Measurements from ENCODE around the gene RPA1. TPM values are rescaled to one million over a fixed set of nuclear protein-coding genes. Genes with fewer than 3 reads are reported as not detected.
"Not testable (repeated sequence)": the region's sequence is repeated elsewhere in the genome, so short reads cannot be mapped to it uniquely, and the experiment has no call there.

RPA1 gene
- total RNA-seq (10 to 100 TPM; 67.4 to 81.4 TPM), total RNA-seq (38.9 to 61.0 reads per million in 2 donors)

DNA sequence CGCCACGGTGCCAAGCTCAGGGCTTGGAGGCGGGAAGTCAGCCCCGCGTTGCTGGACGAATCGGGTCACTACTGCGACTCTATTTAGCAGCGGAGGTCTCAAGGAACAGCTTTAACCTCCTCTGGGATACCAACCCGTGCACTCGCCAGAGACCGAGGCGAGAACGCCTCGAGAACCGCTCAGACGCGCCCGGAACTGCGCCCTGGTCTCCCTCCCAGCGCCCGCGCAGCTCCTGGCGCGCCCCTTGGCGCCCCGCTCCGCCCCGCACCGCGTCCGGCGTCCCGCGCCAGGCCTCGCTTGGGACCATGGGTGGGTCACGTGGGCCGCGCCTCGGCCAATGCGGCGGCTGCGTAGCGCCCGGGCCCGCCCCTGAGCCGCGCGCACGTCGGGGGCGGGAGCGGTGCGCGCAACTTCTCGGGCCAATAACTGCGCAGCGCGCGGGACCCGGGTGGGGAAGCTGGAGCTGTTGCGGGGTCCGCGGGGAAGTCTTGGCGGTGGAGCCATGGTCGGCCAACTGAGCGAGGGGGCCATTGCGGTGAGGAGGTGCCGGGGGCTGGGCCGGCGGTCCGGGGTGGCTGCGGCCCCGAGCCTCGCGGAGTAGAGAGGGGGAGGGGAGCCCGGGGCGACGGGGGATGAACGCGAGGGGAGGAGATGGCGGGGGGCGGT, at the start of gene RPA1, which contains the start of gene SMYD4:
TSS of gene RPA1 (plus strand) at position 414 of the 666 bp plus-strand sequence. CDS start at position 503, 89 bp downstream.
TSS of gene SMYD4 (minus strand) at position 311 of the 666 bp plus-strand sequence. CDS start 1,908 bp downstream, outside the sequence.
- H3K27ac Mint-ChIP-seq = peak within 1 kb of the TSS; percentile 97
- no peaks in the 10 kb centered on the region for H3K9me3 ChIP-seq (ENCODE audit: control insufficient read depth, low read length, poor library complexity, severe bottlenecking)
- no peaks in the 10 kb centered on the region for H3K36me3 Mint-ChIP-seq (ENCODE audit: low read depth)
- H3K4me3 Mint-ChIP-seq = peak within 1 kb of the TSS; percentile 98
- H3K27me3 Mint-ChIP-seq = no peaks in the 10 kb centered on the region
- peak; percentile 99 for ATAC-seq
- peak; percentile 81 to 90 (median 87) for DNase-seq
- H3K4me1 Mint-ChIP-seq = peaks cover 41% of the 10 kb centered on the region

DNA sequence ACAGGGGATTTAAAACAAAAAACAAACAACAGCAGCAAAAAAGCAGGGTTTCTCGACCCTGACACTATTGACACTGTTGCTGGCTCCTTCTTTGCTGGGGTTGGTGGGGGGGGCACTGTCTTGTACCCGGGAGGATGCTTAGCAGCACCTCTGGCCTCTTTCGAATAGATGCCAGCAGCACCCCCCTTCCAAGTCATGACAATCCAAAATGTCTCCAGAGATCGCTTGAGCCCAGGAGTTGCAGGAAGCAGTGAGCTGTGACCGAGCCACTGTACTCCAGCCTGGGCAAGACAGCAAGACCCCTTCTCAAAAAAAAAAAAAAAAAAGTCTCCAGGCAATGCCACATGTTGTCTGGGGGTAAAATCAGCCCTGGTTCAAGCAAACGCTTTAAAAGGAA, 47.6 kb upstream of the RPA1 start:
- ATAC-seq (no peak), DNase-seq (no peak)
- no peak overlapping the region for H3K4me3 Mint-ChIP-seq
- H3K9me3 ChIP-seq (ENCODE audit: control insufficient read depth, low read length, poor library complexity, severe bottlenecking) = no peaks in the 10 kb centered on the region
- no peaks in the 10 kb centered on the region for H3K36me3 Mint-ChIP-seq (ENCODE audit: low read depth)
- peaks cover 7% of the 10 kb centered on the region for H3K4me1 Mint-ChIP-seq
- H3K27me3 Mint-ChIP-seq = no peaks in the 10 kb centered on the region
- no peak overlapping the region for H3K27ac Mint-ChIP-seq

DNA sequence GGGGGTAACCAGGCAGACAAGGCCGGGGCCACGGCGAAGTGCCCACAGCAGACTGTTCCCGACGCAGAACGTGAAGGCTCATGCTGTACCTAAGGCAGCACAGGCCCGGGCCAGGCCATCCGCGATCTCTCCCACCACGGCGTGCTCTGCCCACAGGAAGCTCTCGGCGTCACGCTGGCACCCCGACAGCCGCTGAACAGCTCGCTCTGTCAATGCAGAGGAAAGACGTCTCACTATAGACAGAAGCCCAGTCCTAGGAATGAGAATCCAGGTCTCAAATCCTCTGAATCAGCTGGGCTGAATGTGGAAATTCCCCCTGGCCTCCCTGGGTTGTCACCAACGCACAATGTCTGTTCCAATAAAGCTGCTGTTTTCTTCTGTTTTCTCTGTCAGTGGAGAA, 46.5 kb upstream of the RPA1 start:
- H3K27ac Mint-ChIP-seq = peak overlapping the region; percentile 61
- DNase-seq (no peak), ATAC-seq (no peak)
- no peaks in the 10 kb centered on the region for H3K27me3 Mint-ChIP-seq
- H3K9me3 ChIP-seq (ENCODE audit: control insufficient read depth, low read length, poor library complexity, severe bottlenecking) = no peaks in the 10 kb centered on the region
- H3K4me1 Mint-ChIP-seq = peaks cover 7% of the 10 kb centered on the region
- no peaks in the 10 kb centered on the region for H3K36me3 Mint-ChIP-seq (ENCODE audit: low read depth)
- no peak overlapping the region for H3K4me3 Mint-ChIP-seq

DNA sequence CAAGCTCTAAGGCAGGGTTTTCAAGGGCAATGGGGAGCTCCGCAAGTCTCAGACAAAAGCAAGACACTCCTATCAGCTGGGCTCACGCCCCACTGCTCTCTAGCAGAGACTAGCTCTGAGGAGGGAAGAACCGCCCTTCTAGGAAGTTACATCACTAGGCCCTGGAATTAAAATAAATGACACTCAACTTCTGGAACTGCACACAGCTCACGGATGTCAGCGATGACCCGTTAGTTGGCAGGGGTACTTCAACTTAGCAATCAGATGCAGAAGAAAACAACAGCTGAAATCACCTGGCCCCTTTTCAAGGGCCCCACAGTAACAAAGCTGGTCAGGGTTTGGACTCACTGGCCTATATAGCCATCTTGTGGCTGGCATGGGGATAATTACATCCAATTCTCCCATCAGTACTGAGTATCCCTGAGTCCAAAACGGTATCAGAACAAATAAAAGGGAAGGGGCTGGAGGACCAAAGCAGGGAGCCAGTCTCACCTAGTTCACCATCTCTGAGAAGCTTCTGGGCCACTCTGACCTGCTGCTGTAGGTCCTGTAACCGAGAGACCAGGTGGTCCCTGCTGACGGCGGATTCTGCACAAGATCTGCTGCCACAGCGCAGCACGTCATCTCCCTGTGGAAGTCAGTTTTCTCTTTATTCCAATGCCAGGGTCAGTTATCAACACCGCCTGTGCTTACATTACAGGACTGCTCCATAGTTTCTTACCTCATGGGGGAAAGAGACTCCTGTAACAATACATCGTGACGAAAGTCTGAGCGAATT, 45.8 kb upstream of the RPA1 start:
- no peak overlapping the region for H3K4me3 Mint-ChIP-seq
- ATAC-seq = peak; percentile 67
- H3K36me3 Mint-ChIP-seq (ENCODE audit: low read depth) = no peaks in the 10 kb centered on the region
- H3K9me3 ChIP-seq (ENCODE audit: control insufficient read depth, low read length, poor library complexity, severe bottlenecking) = no peaks in the 10 kb centered on the region
- DNase-seq = no peak
- no peaks in the 10 kb centered on the region for H3K27me3 Mint-ChIP-seq
- peaks cover 7% of the 10 kb centered on the region for H3K4me1 Mint-ChIP-seq
- H3K27ac Mint-ChIP-seq = peak overlapping the region; percentile 61

DNA sequence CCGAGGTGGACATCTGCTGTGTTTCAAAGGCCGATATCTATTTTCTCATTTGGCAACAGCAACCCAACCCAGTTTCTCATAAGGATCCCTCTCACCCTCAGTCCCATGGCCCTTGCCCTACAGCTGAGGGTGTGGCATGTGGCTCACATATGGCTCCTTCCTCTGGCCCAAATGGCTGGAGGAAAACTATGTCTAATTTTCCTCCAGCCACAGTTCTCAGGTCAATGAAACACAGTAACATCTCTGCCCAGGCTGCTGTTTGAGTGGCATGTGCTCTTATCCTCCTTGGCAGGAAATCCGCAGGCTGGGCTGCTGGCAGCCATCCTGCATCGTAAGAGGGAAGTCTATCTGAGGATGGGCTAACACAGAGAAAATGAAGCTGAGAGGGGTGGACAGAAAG, 43.9 kb upstream of the RPA1 start:
- no peaks in the 10 kb centered on the region for H3K9me3 ChIP-seq (ENCODE audit: control insufficient read depth, low read length, poor library complexity, severe bottlenecking)
- Mint-ChIP-seq H3K27ac (peak overlapping the region; percentile 21), H3K4me1 (peaks cover 7% of the 10 kb centered on the region), H3K36me3 (ENCODE audit: low read depth) (no peaks in the 10 kb centered on the region), H3K4me3 (no peak overlapping the region), H3K27me3 (no peaks in the 10 kb centered on the region)
- no peak for ATAC-seq
- DNase-seq = no peak

DNA sequence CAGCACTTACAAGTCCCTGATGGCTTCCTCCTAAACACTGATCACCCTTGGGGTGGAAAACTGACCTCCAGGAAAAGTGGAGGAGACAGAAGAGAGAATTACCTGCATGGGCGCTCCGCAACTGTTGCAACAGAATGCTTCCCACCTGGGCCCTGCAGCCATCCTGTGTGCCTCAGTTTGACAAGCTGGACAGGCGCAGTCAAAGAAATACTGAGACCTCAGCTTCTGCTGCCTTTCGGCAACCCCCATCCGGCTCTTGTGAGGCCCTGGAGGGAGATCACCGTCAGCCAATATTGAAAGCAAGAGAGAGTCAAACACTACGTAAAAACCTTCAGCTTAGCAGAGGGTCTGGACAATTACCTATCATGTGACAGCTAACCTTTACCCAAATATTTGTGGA, 43.1 kb upstream of the RPA1 start:
- no peaks in the 10 kb centered on the region for H3K9me3 ChIP-seq (ENCODE audit: control insufficient read depth, low read length, poor library complexity, severe bottlenecking)
- Mint-ChIP-seq H3K36me3 (ENCODE audit: low read depth) (no peaks in the 10 kb centered on the region), H3K4me3 (no peak overlapping the region), H3K4me1 (peaks cover 7% of the 10 kb centered on the region), H3K27ac (no peak overlapping the region), H3K27me3 (no peaks in the 10 kb centered on the region)
- ATAC-seq = no peak
- DNase-seq = no peak

DNA sequence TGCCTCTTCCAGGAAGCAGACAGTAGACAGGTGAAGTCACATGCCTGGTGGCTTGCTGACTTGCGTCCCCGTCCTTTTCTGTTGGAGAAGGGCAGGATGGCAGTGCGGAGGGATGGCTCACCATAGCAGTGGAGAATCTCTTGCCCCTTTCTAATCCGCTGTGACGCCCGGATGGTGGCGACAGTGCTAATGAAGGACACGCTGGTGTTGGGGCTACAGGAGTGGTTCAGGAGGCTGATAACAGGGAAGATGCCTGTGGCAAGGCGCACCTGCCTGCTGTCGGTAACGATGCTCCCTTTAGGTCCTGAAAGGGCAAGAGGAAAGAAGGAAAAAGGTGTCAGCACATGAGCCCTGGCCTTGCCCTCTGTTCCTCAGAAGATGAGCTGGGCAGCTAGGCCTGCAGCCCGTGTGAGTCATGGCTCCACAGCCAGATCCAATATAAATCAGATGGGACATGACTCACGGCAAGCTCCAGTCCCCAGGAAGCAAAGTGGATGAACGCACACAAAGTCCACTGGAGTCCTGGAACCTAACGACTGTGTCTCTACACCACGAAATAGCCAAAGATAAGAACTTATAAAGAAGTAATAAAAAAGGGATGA, 42.4 kb upstream of the RPA1 start:
- Mint-ChIP-seq H3K4me1 (peaks cover 7% of the 10 kb centered on the region), H3K27me3 (no peaks in the 10 kb centered on the region), H3K27ac (no peak overlapping the region), H3K36me3 (ENCODE audit: low read depth) (no peaks in the 10 kb centered on the region), H3K4me3 (no peak overlapping the region)
- DNase-seq = no peak
- H3K9me3 ChIP-seq (ENCODE audit: control insufficient read depth, low read length, poor library complexity, severe bottlenecking) = no peaks in the 10 kb centered on the region
- no peak for ATAC-seq

DNA sequence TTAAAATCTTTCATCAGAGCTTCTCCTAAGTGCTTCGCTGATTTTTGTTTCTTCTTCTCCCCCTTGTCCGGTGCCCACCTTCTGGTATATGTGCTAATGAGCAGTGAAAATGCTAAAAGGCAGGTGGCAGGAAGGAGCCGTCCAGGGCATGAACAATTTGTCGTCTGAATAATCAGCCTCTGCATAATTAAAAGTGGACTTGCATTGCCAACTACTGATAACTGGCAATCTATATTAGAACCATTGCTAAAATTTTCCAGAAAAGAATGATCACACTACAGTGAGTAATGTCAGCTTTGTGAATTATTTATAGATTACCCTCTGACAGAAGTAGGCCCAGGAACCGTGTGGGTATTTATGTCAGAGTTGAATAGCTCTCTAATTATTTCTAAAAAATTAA, 39.9 kb upstream of the RPA1 start:
- Mint-ChIP-seq H3K27ac (no peak overlapping the region), H3K4me1 (peaks cover 3% of the 10 kb centered on the region), H3K27me3 (no peaks in the 10 kb centered on the region), H3K4me3 (no peak overlapping the region), H3K36me3 (ENCODE audit: low read depth) (no peaks in the 10 kb centered on the region)
- ATAC-seq (no peak), DNase-seq (no peak)
- H3K9me3 ChIP-seq (ENCODE audit: control insufficient read depth, low read length, poor library complexity, severe bottlenecking) = no peaks in the 10 kb centered on the region

DNA sequence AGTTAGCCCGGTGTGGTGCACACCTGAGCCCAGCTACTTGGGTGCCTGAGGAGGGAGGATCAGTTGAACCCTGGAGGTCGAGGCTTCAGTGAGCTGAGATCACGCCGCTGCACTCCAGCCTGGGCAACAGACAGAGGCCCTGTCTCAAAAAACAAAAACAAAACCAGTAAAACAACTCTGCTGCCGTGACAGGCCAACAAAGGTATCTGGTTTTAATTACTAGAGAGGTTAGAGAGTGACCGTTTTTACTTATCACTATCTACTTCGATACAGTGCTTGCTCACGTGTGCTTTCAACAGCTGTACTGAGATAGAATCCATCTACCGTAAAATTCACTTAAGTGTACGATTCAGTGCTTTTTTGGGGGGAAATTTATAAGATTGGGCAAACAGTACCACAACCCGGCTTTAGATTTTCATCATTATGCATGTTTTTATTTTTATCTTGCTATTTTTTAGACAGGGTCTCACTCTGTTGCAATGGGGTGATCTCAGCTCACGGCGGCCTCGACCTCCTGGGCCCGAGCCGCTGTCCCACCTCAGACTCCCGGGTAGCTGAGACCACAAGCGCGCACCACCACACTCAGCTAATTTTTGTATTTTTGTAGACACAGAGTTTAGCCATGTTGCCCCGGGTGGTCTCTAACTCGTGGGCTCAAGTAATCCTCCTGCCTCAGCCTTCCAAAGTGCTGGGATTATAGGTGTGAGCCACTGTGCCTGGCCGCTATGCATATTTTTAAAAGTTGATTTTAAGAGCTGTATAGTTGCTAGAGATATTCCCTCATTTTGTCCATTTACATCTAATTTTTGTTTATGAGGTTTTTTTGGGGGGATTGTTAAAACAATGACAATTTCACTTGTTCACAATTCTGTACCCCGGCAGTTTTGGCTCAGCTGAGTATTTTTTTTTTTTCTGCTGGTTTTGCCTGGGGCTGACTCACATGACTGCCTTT, 37.0 kb upstream of the RPA1 start:
- DNase-seq (no peak), ATAC-seq (no peak)
- Mint-ChIP-seq H3K4me3 (no peak overlapping the region), H3K27ac (no peak overlapping the region), H3K36me3 (ENCODE audit: low read depth) (peaks cover 2% of the 10 kb centered on the region), H3K4me1 (peaks cover 11% of the 10 kb centered on the region), H3K27me3 (no peaks in the 10 kb centered on the region)
- H3K9me3 ChIP-seq (ENCODE audit: control insufficient read depth, low read length, poor library complexity, severe bottlenecking) = no peaks in the 10 kb centered on the region

DNA sequence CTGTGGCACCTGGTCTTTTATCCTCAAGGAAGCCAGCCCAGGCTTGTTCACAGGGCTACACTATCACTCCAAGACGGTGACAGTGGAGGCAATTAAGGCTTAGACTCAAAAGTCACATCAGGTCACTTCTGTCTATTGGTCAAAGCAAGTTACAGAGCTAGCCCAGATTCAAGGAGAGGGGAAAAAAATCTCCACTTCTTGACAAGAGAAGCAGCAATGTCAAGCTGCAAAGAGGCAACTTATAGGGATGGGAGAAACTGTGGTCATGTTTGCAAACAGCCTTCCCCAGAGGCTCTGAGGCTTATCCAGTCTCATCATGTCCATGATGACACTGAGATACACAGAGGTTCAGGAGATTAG, 36.4 kb upstream of the RPA1 start:
- ATAC-seq (no peak), DNase-seq (no peak)
- H3K27ac Mint-ChIP-seq = no peak overlapping the region
- no peaks in the 10 kb centered on the region for H3K9me3 ChIP-seq (ENCODE audit: control insufficient read depth, low read length, poor library complexity, severe bottlenecking)
- H3K36me3 Mint-ChIP-seq (ENCODE audit: low read depth) = peaks cover 2% of the 10 kb centered on the region
- H3K4me3 Mint-ChIP-seq = no peak overlapping the region
- peaks cover 11% of the 10 kb centered on the region for H3K4me1 Mint-ChIP-seq
- H3K27me3 Mint-ChIP-seq = no peaks in the 10 kb centered on the region

DNA sequence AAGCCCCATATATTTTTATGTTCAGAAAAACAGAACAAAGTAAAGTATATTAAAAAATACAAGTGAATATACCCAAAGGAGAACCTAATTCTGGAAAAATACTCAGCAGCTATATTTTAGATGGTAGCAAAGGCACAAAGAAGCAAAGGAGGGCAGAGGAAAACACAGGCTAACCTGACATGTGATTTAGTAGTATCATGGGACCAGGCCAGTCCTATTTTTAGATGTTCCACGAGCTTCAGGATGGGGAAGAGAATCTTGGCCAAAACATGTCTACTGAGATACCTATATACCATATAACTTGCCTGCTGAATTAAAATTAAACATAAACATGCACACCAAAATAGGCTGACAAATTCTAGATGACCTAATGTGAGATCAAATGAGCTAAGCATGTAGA, 33.0 kb upstream of the RPA1 start:
- H3K36me3 Mint-ChIP-seq (ENCODE audit: low read depth) = peaks cover 2% of the 10 kb centered on the region
- H3K9me3 ChIP-seq (ENCODE audit: control insufficient read depth, low read length, poor library complexity, severe bottlenecking) = no peaks in the 10 kb centered on the region
- H3K27ac Mint-ChIP-seq = peak overlapping the region; percentile 41
- no peak overlapping the region for H3K4me3 Mint-ChIP-seq
- ATAC-seq (no peak), DNase-seq (no peak)
- no peaks in the 10 kb centered on the region for H3K27me3 Mint-ChIP-seq
- H3K4me1 Mint-ChIP-seq = peaks cover 11% of the 10 kb centered on the region

DNA sequence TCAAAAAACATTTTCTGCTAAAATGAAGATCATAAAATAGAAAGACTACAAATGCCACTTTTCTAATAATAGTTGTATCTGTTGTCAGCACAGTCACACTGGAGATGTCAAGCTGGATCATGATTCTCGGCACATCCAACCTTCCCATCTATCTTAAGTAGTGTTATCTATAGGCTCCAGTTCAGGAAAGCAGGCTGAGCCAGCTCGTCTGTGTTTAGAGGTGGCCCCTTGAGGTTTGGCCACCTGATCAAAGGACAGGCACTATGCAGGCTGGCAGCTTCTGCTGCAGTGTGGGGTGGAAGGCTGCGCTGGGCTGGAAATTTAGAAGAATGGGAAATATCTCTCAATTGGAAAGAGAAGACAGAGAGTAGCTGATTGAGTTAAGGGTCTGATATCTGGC, 32.5 kb upstream of the RPA1 start:
- ATAC-seq (no peak), DNase-seq (no peak)
- H3K36me3 Mint-ChIP-seq (ENCODE audit: low read depth) = peaks cover 2% of the 10 kb centered on the region
- no peaks in the 10 kb centered on the region for H3K9me3 ChIP-seq (ENCODE audit: control insufficient read depth, low read length, poor library complexity, severe bottlenecking)
- H3K27me3 Mint-ChIP-seq = no peaks in the 10 kb centered on the region
- H3K4me1 Mint-ChIP-seq = peaks cover 11% of the 10 kb centered on the region
- H3K27ac Mint-ChIP-seq = no peak overlapping the region
- no peak overlapping the region for H3K4me3 Mint-ChIP-seq

DNA sequence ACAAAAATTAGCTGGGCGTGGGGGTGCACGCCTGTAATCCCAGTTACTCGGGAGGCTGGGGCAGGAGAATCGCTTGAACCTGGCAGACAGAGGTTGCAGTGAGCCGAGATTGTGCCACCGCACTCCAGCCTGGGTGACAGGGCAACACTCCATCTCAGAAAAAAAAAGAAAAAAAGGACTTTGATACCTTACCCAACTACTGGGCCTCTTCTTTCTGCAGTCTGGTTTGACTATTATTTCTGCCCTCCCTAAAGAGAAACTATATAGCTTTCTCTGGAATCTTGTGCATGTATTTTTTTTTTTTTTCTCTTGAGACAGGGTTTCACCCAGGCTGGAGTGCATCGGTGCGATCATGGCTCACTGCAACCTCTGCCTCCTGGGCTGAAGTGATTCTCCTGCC, 32.0 kb upstream of the RPA1 start:
- not testable (repeated sequence) for ATAC-seq; H3K36me3 Mint-ChIP-seq (ENCODE audit: low read depth)

More for the DNA sequence above, 32.0 kb upstream of the RPA1 start:
- not testable (repeated sequence) for DNase-seq; H3K9me3 ChIP-seq (ENCODE audit: control insufficient read depth, low read length, poor library complexity, severe bottlenecking); H3K4me3 Mint-ChIP-seq; H3K27me3 Mint-ChIP-seq; H3K27ac Mint-ChIP-seq
- peaks cover 11% of the 10 kb centered on the region for H3K4me1 Mint-ChIP-seq

All from T-helper 17 cell (primary cell).